Activated CD4-positive, alpha-beta T cell treated with anti-CD3 and anti-CD28 coated beads, Interleukin-2, Interleukin-4, amounts not matched to agents 100 ng/mL and 50 ng/mL, durations not matched to agents 16 hours and 8 hours (primary cell): Measurements from ENCODE around the gene IPO9.
"Not testable (repeated sequence)": the region's sequence is repeated elsewhere in the genome, so short reads cannot be mapped to it uniquely, and the experiment has no call there.

Source experiments
- DNase-seq: peaks from one replicate; pipeline ENCODE4 v3.0.0-alpha.2; 2020; ENCODE audit warnings: low spot score

The IPO9 gene

GRCh38 chr1:201809876-201810275 is 19.1 kb upstream of the IPO9 start:
- no peak for DNase-seq

GRCh38 chr1:201810466-201811216 is 18.3 kb upstream of the IPO9 start:
- DNase-seq, result no peak

DNA sequence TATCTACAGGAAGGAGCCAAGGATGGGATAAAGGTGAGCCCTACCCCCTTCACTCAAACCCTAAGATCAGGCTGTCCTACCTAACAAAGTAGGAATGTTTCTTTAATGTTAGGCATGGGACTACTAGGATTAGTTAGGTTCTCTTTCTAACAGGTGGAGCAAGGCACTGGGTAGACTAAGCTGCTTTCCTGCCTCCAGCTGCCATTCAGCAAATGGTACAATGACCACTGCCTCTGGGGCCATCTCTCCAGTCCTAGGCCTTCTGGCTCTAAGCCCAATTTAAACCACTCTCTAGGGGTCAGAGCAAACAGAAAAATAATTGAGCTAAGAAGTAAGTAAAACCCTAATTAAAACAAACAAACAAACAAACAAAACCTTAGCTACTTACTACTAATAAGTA is 15.7 kb upstream of the IPO9 start:
- DNase-seq, result no peak

GRCh38 chr1:201816309-201816854 is 12.6 kb upstream of the IPO9 start:
- DNase-seq, result no peak

DNA sequence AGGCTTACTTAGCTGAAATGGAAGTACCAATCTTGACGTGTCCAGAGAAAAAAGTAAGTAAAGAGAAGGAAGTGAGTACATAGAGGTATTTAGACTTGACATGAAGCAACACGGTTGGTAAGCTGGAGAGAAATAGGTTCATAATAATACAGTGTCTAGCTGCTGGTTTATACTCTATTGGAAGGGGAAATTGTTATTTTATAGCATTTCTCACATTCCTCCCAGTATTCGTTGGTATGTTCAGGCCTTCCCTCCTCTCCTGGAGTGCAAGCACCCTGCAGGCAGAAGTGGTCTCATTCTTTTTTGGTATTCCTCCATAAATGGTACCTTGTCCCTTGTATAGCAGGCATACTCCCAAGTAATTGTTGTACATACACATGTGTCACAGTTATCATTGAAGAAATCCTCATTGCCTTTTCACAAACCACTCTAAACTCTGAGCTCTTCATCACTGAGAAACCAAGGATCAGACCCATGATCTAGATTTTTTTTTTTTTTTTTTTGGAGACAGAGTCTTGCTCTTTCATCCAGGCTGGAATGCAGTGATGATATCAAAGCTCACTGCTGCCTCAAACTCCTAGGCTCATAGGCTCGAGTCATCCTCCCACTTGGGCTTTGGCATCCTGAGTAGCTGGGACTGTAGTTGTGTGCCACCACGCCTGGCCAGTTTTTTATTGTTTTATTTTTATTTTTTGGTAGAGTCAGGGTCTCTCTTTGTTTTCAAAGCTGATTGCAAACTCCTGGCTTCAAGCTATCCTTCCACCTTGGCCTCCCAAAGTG is 9.8 kb upstream of the IPO9 start:
- DNase-seq, result no peak

DNA sequence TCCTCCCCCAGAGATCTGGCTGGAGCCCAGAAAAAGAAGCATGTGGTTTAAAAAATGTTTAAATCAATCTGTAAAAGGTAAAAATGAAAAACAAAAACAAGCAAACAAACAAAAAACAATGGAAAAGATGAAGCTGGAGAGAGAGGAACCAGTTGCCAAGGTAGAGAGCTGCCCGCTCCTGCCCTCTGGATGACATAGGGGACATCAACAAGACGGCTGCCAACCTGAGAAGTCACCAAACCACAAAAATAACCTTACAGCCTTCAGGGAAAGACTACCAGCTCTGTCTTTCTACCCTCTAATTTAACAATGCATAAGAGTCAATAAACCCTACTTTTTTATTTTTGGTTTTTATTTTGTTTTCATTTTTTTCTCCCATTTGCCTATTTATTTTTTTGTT is 8.5 kb upstream of the IPO9 start:
- no peak for DNase-seq

DNA sequence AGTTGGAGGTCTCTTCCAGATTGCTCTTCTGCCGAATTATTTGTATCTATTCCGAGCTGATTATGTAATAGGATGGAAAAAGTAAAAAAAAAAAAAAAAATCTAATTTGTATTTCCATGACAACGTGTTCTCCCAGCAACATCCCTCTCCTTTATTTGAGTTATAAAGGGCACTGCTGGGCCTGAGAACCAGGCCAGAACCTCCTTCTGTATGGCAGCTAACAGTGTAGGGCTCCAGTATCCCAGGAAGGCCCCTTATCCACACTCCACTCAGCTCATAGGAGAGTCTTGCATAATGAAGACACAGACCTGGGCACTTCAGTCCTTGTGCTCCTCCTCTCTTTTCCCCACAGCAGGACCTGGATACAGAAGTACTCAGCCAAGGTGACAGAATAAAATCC is 3.7 kb upstream of the IPO9 start:
- DNase-seq, result no peak

- DNase-seq, result no peak
Observed at GRCh38 chr1:201826830-201827229, 2.1 kb upstream of the IPO9 start.

- no peak for DNase-seq
Observed at GRCh38 chr1:201827321-201828216, 1.4 kb upstream of the IPO9 start.

GRCh38 chr1:201828217-201828819 is 639 bp upstream of the IPO9 start:
- no peak for DNase-seq

DNA sequence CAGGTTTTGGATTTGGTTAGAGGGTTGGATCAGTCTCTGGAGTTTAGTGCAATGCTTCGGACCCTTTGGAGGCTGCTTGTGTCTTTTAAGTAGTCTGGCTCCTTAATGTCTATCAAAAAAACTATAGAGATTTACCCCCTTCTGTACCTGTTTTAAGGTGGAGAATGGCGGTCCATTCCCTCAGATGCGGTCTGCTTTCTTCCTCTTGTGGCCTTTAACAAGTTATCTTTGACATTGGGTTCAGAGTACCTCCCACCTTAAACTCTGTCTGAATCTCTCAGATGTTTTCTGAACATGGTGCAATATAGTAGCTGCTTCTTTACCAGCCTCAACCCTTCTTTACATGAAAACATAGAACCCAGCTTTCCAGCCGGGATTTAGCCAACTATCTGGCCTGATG is 2.4 kb downstream of the IPO9 start:
- no peak for DNase-seq

DNA sequence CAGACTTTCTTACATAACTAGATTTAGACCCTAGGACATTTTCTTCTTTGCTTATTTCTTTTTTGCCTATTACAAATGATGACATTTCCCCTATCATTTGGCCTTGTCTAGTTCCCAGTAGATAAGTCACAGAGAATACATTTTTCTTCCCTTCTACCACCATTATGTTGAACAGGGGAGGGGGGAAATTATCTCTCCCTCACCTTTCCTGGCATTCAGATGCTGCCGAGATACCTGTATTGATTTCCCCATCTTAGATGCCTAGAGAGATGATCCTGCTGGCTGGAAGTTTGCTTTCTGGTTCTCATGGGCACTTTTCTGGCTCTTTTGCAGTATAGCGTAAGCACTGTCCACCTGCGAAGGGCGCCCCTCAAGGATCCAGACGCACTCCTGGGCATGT is 5.7 kb downstream of the IPO9 start:
- no peak for DNase-seq

DNA sequence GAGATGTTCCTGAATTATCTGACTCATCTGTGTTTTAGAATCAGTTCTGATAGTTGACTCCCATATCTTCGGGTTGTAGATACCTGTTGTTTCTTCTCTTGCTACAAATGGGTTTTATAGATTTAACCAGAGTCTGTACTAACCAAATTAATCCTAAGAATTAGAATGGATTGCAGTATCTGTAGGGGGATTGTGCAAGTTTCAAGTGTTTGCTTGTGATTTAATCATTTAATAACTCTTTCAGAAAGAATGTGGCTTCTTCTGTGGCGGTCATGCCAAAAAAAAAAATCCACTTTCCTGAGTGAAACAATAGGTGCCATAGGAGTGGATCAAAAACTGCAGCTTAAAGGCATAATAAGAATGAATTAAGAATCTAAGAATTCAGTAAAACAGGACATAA is 9.4 kb downstream of the IPO9 start:
- DNase-seq, result no peak

GRCh38 chr1:201839089-201839488 is 10.1 kb downstream of the IPO9 start:
- DNase-seq, result not testable (repeated sequence)

- DNase-seq, result no peak
Observed at GRCh38 chr1:201840055-201840454, 11.1 kb downstream of the IPO9 start.

DNA sequence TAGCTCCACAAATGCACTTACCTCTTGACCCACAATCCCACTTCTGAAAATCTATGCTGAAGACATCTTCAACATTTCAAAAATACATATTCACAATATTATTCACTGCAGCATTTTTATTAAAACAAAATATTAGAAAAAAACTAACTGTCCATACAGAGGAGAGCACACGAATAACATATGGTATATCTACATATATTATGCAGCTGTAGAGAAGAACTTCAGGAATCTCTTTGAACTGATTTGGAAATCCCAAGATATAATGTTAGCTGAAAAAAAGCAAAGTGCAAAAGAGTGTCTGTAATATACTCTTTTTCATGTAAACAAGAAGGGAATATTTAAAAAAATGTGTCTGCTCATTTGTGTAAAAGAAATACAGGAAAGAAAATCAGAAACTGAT is 11.5 kb downstream of the IPO9 start:
- no peak for DNase-seq

DNA sequence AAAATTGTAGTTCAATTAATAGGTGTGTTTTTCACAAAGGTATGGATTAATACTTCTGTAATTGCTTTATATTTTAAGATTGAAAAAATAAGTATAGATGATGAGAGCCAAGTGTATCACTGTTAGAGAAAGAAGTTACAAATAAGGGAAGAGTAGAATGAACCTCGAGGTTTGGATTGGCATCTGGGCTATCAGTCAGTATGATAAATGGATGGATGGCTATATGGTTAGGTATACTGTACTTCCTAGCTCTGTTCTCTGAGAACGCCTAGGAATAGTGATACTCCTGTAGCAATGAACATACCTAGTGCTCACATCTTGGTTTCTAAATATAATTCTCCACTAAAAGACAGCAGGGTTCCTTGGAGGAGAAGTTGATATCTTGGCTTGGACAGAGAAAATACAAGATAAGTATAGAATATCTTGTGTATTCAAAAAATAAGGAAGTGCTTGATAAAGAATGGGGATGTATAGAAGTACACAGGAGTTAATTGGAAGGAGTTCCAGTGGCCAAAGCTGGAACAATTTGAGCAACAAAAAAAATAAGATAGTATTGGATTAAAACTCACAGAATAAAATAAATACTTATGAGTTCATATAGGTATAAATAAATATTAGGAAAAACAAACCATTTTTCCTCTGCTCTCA is 12.4 kb downstream of the IPO9 start:
- DNase-seq, result no peak

DNA sequence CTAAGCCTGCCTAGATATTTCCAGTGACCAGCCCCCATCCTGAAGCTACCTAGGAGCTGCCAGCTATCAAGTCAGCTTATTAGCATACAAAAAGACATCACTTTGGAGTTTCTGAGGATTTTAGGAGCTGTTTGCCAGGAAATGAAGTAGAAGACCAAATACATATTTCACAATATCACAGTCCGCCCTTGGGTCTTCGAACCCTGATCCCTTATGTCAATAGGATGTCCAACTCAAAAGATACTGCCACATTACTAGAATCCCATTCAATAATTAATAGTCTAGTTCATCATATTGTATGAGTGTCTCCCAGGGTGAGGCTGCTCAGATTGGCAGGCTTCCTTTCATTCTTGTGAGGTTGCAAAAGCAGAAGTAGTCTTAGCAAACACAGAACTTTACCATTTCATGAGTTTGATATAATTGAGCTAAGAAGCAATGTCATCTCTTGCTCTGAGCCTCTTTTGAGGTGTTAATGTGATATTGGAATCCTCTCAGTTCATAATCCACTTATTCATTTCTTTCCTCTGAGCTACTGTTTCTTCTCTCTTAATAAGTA is 13.6 kb downstream of the IPO9 start:
- DNase-seq, result no peak

DNA sequence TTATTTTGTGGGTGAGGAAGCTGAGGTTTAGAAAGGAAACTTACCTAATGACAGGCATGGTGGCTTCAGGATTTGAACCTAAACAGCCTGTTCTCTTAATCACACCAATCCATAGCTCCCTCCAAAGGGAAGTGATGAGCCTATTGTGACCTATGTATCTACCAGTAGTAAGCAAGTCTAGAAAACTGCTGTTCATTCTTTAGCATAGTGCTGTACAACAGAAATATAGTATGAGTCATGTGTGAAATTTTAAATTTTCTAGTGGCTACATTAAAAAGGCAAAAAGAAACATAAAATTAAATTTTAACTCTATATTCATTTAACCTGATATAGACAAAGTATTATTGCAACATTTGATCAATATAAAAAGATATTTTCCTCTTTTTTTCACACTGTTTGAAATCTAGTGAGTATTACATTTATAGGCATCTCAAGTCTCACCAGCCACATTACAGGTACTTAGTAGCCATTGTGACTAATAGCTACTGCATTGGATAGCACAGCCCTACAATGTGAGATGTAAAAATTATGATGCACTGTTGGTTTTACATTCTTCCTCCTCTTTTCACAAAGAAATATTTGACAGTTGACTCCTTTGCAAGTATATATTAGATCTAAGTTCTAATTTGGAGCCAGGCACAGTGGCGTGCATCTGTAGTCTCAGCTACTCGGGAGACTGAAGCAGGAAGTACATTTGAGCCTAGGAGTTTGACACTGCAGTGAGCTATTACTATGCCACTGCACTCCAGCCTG is 16.6 kb downstream of the IPO9 start:
- no peak for DNase-seq

DNA sequence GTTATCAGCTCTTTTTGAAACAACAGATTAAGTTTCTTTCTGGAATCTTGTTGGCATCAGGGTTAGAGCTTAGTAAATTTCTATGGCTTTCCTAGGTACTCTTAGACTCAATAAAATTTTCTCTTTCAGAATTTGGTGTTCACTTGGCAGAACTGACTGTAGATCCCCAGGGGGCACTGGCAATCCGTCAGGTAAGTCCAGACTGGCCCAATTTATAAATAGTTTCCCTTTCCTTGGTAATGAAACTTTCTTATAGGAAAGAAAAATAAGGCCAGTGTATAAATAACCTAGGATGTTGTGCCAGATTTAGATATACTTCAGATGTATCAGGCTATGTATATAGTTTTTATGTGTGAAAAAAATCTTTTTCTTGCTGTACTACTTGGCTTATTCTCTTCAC is 18.2 kb downstream of the IPO9 start:
- no peak for DNase-seq
